Breast epithelium (tissue), 4 donors: ENCODE results near the gene HOOK1. TPM values are rescaled to one million over a fixed set of nuclear protein-coding genes. Genes with fewer than 3 reads are reported as not detected.

Source experiments
- DNase-seq, 2 donors: peaks; one replicate each; pipeline ENCODE4 v3.0.0-alpha.2; 2019; ENCODE audit warnings: low spot score in 2 of 2
- H3K27ac ChIP-seq, 2 donors: fragments of 200-600 bp; sonication (generic) in 1 of 2; one replicate each; pipeline ENCODE4 v1.5.1; 2016 to 2019; ENCODE audit warnings: mild to moderate bottlenecking in 1 of 2
- H3K27me3 ChIP-seq, 2 donors: fragments of 200-600 bp; sonication (generic) in 1 of 2; one replicate each; pipeline versions ENCODE4 v1.5.1 to v1.6.0; 2017 to 2019; ENCODE audit warnings: control low read depth in 1 of 2, mild to moderate bottlenecking in 1 of 2
- H3K36me3 ChIP-seq: fragments of 200-600 bp; one replicate; pipeline ENCODE4 v1.5.1; 2019
- H3K4me1 ChIP-seq, 2 donors: fragments of 200-600 bp; sonication (generic); one replicate each; pipeline ENCODE4 v1.5.1; 2016 to 2019; ENCODE audit warnings: control low read depth in 1 of 2
- H3K4me3 ChIP-seq, 3 donors: fragments of 200-600 bp; sonication (generic); 1 replicate in 2 of 3; 2 replicates in 1 of 3; pipeline ENCODE4 v1.5.1; 2016 to 2019; ENCODE audit warnings: mild to moderate bottlenecking in 3 of 3, moderate library complexity in 2 of 3
- H3K9me3 ChIP-seq, 2 donors: fragments of 200-600 bp; sonication (generic) in 1 of 2; one replicate each; pipeline ENCODE4 v1.5.1; 2016 to 2019; ENCODE audit warnings: control low read depth in 1 of 2
- CTCF ChIP-seq, 3 donors: fragments of 450-650 bp; IDR thresholded peaks; one replicate each; pipeline ENCODE4 v1.5.1; 2016 to 2017; ENCODE audit warnings: antibody characterized with exemption in 3 of 3, mild to moderate bottlenecking in 3 of 3, moderate library complexity in 3 of 3
- POLR2A ChIP-seq: fragments of 450-650 bp; IDR thresholded peaks from one replicate; pipeline ENCODE4 v1.6.1; 2016; ENCODE audit warnings: antibody characterized with exemption, mild to moderate bottlenecking, moderate library complexity
- POLR2AphosphoS5 ChIP-seq, 3 donors: sonication (generic); formaldehyde crosslinking; IDR thresholded peaks; one replicate each; pipeline ENCODE4 v1.6.1; 2017; ENCODE audit warnings: antibody characterized with exemption in 3 of 3
- intact Hi-C: fragments of 100-400 bp; cut with DNase I; formaldehyde crosslinking; loops from one replicate; pipeline ENCODE4 v1.15.1; 2023; ENCODE audit warnings: low total_unique reads
- total RNA-seq, 3 donors: library from RNA; depleted of rRNA; stranded (reverse); fragments of >200 nt; gene quantifications; one replicate each; pipeline ENCODE4 v1.1.0, GENCODE V29; 2016

HOOK1 gene
- total RNA-seq, 3 donors from 2014 or later, result 0.16 to 33.7 (median 12.5) TPM

DNA sequence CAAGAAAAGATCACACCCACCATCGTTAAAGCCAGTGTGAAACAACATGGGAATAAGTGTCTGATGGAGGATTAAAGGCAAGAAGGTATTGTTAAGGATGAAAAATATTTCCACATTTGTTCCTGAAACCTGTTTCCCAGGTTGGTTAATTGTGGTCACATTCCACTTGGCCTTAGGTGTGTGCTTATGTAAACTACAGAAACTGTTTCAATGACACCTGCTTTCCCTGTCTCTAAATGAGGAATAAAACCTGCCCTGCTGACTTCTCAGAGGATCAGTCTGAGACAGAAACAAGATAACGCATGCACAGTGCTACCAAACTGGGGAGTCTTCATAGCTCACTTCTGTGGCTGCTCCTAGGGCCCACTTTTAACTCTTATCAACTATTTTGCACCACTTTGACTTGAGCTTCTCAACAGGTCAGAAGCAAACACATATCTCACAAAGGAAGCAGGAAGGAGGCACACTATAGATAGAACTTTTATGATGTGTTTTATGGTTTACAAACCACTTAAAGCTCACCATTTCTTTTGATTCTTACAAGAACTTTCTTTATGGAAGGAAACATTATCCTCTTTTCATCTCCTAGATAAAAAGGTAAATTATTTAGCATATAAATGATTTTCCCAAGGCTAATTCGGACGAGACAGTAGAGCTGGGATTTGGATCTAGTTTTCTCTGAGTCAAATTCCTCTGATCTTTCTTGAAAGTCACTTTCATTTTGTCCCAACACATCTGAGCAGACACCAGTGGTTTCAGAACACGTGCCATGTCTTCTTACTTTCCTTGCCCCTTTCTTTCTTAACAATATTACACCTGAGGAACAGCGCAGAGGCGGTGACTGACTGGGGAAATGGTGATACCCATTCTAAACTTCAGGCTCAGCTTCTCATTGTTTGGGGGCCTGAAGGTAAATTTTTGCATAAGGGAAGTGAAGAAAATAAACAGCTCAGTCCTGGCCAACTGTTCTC is 78.4 kb downstream of the HOOK1 start:
- peaks cover 0 to 10% of the 10 kb centered on the region in 2 donors for H3K9me3 ChIP-seq
- intact Hi-C loops, result no loop called here
- no peaks in the 10 kb centered on the region for H3K27me3 ChIP-seq
- peak overlapping the region; percentile 49 to 66 for H3K27ac ChIP-seq
- TF ChIP-seq CTCF (IDR thresholded peaks at IDR 0.05), result no peak
- no peak for TF ChIP-seq POLR2A
- no peak for TF ChIP-seq POLR2AphosphoS5 (IDR thresholded peaks at IDR 0.05)
- H3K4me1 ChIP-seq, result peaks cover 0 to 7% of the 10 kb centered on the region in 2 donors
- H3K4me3 ChIP-seq, result no peak overlapping the region
- no peaks in the 10 kb centered on the region for H3K36me3 ChIP-seq
- no peak for DNase-seq

GRCh38 chr1:59897165-59897564 is 82.4 kb downstream of the HOOK1 start:
- H3K27ac ChIP-seq, result no peak overlapping the region
- H3K4me3 ChIP-seq, result no peak overlapping the region
- H3K9me3 ChIP-seq, result no peaks in the 10 kb centered on the region
- no peaks in the 10 kb centered on the region for H3K27me3 ChIP-seq
- DNase-seq, result no peak
- H3K36me3 ChIP-seq, result no peaks in the 10 kb centered on the region
- TF ChIP-seq CTCF (IDR thresholded peaks at IDR 0.05) (no peak), POLR2A (no peak)
- intact Hi-C loops, result no loop called here
- H3K4me1 ChIP-seq, result peaks cover 0 to 7% of the 10 kb centered on the region in 2 donors

DNA sequence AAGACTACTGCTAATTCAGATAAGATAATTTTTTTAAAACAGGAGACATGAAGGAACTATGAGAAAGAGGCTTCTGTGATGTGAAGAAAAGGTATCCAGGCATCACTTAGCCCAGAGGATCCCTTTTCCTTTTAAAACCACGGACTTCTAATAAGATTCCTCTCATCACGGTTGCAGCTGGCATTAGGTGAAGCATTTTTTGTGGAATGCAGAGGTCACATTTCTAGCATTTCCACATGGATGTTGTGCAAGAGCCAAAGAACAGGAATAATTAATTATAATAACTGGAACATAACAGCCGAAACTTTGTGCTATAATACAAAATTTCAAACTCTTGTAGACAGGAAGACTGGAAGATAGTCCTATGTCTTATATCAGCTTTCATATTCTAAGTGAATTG is 84.2 kb downstream of the HOOK1 start:
- no peak for TF ChIP-seq POLR2A
- no peak for TF ChIP-seq CTCF (IDR thresholded peaks at IDR 0.05)
- TF ChIP-seq POLR2AphosphoS5 (IDR thresholded peaks at IDR 0.05), result no peak
- no peaks in the 10 kb centered on the region for H3K9me3 ChIP-seq
- no peaks in the 10 kb centered on the region for H3K27me3 ChIP-seq
- no peak overlapping the region for H3K27ac ChIP-seq
- intact Hi-C loops, result no loop called here
- no peaks in the 10 kb centered on the region for H3K36me3 ChIP-seq
- DNase-seq, result no peak
- H3K4me1 ChIP-seq, result no peaks in the 10 kb centered on the region
- H3K4me3 ChIP-seq, result no peak overlapping the region

GRCh38 chr1:59900640-59901039 is 85.9 kb downstream of the HOOK1 start:
- no peak overlapping the region for H3K27ac ChIP-seq
- TF ChIP-seq POLR2AphosphoS5 (IDR thresholded peaks at IDR 0.05) (no peak), CTCF (IDR thresholded peaks at IDR 0.05) (no peak), POLR2A (no peak)
- DNase-seq, result no peak
- intact Hi-C loops, result no loop called here
- no peaks in the 10 kb centered on the region for H3K36me3 ChIP-seq
- no peaks in the 10 kb centered on the region for H3K27me3 ChIP-seq
- no peaks in the 10 kb centered on the region for H3K9me3 ChIP-seq
- H3K4me3 ChIP-seq, result no peak overlapping the region
- no peaks in the 10 kb centered on the region for H3K4me1 ChIP-seq

- Histone ChIP-seq H3K4me1 (no peaks in the 10 kb centered on the region), H3K27ac (no peak overlapping the region), H3K27me3 (no peaks in the 10 kb centered on the region), H3K4me3 (no peak overlapping the region), H3K36me3 (no peaks in the 10 kb centered on the region), H3K9me3 (no peaks in the 10 kb centered on the region)
- no peak for DNase-seq
- intact Hi-C loops, result no loop called here
- TF ChIP-seq CTCF (IDR thresholded peaks at IDR 0.05) (no peak), POLR2AphosphoS5 (IDR thresholded peaks at IDR 0.05) (no peak), POLR2A (no peak)
These were observed 87.1 kb downstream of the HOOK1 start for GRCh38 chr1:59901770-59902388.
